Tibial nerve (tissue), 4 donors: ENCODE measurements around the gene INTS1.

Experiments
- CTCF ChIP-seq, 5 experiments: fragments of 200-600 bp in 3 of 5; fragments of 450-650 bp in 2 of 5; sonication (generic) in 3 of 5; IDR thresholded peaks; one replicate each; pipeline ENCODE4 v1.5.1; 2016 to 2019; ENCODE audit warnings: antibody characterized with exemption in 5 of 5, mild to moderate bottlenecking in 3 of 5, moderate library complexity in 2 of 5
- EP300 ChIP-seq, 2 donors: sonication (generic); formaldehyde crosslinking; IDR thresholded peaks; one replicate each; pipeline ENCODE4 v1.6.1; 2017; ENCODE audit warnings: antibody characterized with exemption in 2 of 2, mild to moderate bottlenecking in 1 of 2
- POLR2A ChIP-seq, 2 donors: fragments of 450-650 bp; IDR thresholded peaks; one replicate each; pipeline ENCODE4 v1.6.1; 2017; ENCODE audit warnings: antibody characterized with exemption in 2 of 2, mild to moderate bottlenecking in 2 of 2, moderate library complexity in 2 of 2

- TF ChIP-seq POLR2A (IDR thresholded peaks at IDR 0.05) (no peak), CTCF (IDR thresholded peaks at IDR 0.05) (no peak), EP300 (IDR thresholded peaks at IDR 0.05) (no peak)
Observed at GRCh38 chr7:1523844-1524243, 19.7 kb upstream of the INTS1 start.
